Endothelial cell of umbilical vein (primary cell): Measurements from ENCODE around the gene MYOG.

ENCODE experiments used
- GATA2 ChIP-seq: IDR thresholded peaks from 2 replicates; pipeline ENCODE4 v1.7.0; 2011; ENCODE audit warnings: low read depth, mild to moderate bottlenecking, moderate library complexity, mixed read lengths, low read length; ENCODE audit not compliant: insufficient read length, insufficient read depth
- JUN ChIP-seq: IDR thresholded peaks from 2 replicates; pipeline ENCODE4 v1.6.1; 2011; ENCODE audit warnings: borderline replicate concordance, low read depth; ENCODE audit not compliant: insufficient read length, insufficient read depth
- TF ChIP-seq, protein P1 (sequence below), 2 donors: IDR thresholded peaks; 1 replicate in 1 of 2; 2 replicates in 1 of 2; pipeline ENCODE4 v1.5.1; 2011; ENCODE audit warnings: low read length in 2 of 2, mild to moderate bottlenecking in 2 of 2, moderate library complexity in 2 of 2, control low read depth in 1 of 2, inconsistent platforms in 1 of 2, low read depth in 1 of 2; ENCODE audit not compliant: insufficient read depth in 1 of 2; ENCODE audit errors: extremely low read depth in 1 of 2

DNA sequence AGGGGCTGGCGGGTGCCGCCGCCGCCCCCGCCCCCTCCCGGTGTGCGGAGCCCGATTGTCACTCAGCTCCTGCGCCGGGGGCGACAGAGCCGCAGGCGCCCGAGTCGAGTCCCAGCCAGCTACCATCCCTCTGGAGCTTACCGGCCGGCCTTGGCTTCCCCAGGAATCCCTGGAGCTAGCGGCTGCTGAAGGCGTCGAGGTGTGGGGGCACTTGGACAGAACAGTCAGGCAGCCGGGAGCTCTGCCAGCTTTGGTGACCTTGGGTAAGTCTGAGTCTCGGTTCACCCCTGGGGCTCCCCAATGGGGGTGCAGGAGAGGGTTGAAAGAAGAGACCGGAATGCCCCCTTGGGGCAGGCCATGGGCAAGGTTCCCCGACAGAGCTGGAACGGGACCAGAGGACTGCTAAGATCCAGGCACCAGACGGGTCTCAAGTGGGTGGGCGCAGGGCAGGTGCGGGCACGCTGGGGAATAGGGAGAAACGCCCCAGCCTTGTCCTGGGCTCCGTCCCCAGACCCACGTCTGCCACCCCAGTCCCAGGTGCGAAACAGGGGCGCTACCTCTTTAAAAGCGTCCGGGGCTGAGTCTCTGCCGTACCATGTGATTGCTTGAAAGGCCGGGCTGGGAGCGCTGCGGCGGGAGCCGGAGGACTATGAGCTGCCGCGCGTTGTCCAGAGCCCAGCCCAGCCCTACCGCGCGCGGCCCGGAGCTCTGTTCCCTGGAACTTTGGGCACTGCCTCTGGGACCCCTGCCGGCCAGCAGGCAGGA is 42.0 kb upstream of the MYOG start, which contains the start of gene ADORA1:
- TF ChIP-seq, protein P1, sequence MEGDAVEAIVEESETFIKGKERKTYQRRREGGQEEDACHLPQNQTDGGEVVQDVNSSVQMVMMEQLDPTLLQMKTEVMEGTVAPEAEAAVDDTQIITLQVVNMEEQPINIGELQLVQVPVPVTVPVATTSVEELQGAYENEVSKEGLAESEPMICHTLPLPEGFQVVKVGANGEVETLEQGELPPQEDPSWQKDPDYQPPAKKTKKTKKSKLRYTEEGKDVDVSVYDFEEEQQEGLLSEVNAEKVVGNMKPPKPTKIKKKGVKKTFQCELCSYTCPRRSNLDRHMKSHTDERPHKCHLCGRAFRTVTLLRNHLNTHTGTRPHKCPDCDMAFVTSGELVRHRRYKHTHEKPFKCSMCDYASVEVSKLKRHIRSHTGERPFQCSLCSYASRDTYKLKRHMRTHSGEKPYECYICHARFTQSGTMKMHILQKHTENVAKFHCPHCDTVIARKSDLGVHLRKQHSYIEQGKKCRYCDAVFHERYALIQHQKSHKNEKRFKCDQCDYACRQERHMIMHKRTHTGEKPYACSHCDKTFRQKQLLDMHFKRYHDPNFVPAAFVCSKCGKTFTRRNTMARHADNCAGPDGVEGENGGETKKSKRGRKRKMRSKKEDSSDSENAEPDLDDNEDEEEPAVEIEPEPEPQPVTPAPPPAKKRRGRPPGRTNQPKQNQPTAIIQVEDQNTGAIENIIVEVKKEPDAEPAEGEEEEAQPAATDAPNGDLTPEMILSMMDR (IDR thresholded peaks at IDR 0.05; ENCODE audit: extremely low read depth in 1 of 2, insufficient read depth in 1 of 2, low read depth in 1 of 2, low read length in 2 of 2) = no peak
- TF ChIP-seq JUN (no peak), GATA2 (no peak)
